K562 (cell line): ENCODE measurements around the gene HLA-F. TPM values are rescaled to one million over a fixed set of nuclear protein-coding genes. Genes with fewer than 3 reads are reported as not detected.

Experiments
- ATAC-seq: fragments of 200-7000 bp; cut with Tn5 transposase; 3 replicates; pipeline ENCODE4 v1.9.1; 2020; ENCODE audit warnings: moderate library complexity
- BruUV-seq: library from RNA; stranded (reverse); fragments of 400-500 nt; replicated peaks from 2 replicates; lab custom pipeline; 2021; lab: Mats Ljungman, UMichigan
- CTCF ChIA-PET: fragments of 300-600 bp; formaldehyde crosslinking; extraction: SDS; loops from one replicate; lab custom pipeline; 2021; ENCODE audit warnings: low intra/inter-chr PET ratio; lab: Yijun Ruan, JAX
- POLR2A ChIA-PET: fragments of 300-600, 350-650 bp; sonication (Branson Sonifier 250); formaldehyde crosslinking; extraction: SDS; loops from one replicate; lab custom pipeline; 2021; ENCODE audit warnings: antibody characterized with exemption, inconsistent platforms; lab: Yijun Ruan, JAX
- DNase-seq, 4 experiments: peaks; one replicate each; pipeline versions ENCODE4 v3.0.0 to v3.0.0-alpha.2; 2011 to 2018; ENCODE audit warnings: low spot score in 3 of 4, mixed read lengths in 3 of 4; ENCODE audit errors: extremely low read depth in 1 of 4
- FAIRE-seq: peaks from 2 replicates; lab custom pipeline; 2011; peaks lifted over from hg19 to GRCh38; lab: Jason Lieb, UNC
- H2AFZ ChIP-seq: 2 replicates; pipeline ENCODE4 v1.6.0; 2011; ENCODE audit warnings: low read depth, low read length, control low read depth, inconsistent platforms
- H3K27ac ChIP-seq: fragments of 200-600 bp; 3 replicates; pipeline ENCODE4 v1.8.0; 2011; ENCODE audit warnings: low read depth, mild to moderate bottlenecking, control low read depth, inconsistent platforms, low read length, moderate library complexity, mixed read lengths; ENCODE audit errors: extremely low read depth
- H3K27me3 ChIP-seq, 2 experiments: fragments of 300-600 bp in 1 of 2; 2 replicates in 1 of 2; 3 replicates in 1 of 2; pipeline versions ENCODE4 v1.6.0 to v1.8.0; 2011; ENCODE audit warnings: inconsistent platforms in 2 of 2, low read length in 2 of 2, mild to moderate bottlenecking in 1 of 2, mixed read lengths in 1 of 2, moderate library complexity in 1 of 2; ENCODE audit not compliant: control insufficient read depth in 2 of 2, insufficient read depth in 2 of 2
- H3K36me3 ChIP-seq: fragments of 300-600 bp; 3 replicates; pipeline ENCODE4 v1.8.0; 2011; ENCODE audit warnings: mild to moderate bottlenecking, low read length, inconsistent platforms; ENCODE audit not compliant: control insufficient read depth, insufficient read depth
- H3K4me1 ChIP-seq, 2 experiments: fragments of 200-600 bp in 1 of 2; replicated peaks in 1 of 2; 2 replicates in 1 of 2; 3 replicates in 1 of 2; pipeline versions ENCODE4 v1.5.1 to v1.8.0; 2011; ENCODE audit warnings: inconsistent platforms in 2 of 2, low read length in 2 of 2, mild to moderate bottlenecking in 1 of 2, mixed read lengths in 1 of 2, moderate library complexity in 1 of 2; ENCODE audit not compliant: control insufficient read depth in 2 of 2, insufficient read depth in 2 of 2
- H3K4me2 ChIP-seq: 2 replicates; pipeline ENCODE4 v1.6.1; 2011; ENCODE audit warnings: low read length, control low read depth, inconsistent platforms, mixed read lengths; ENCODE audit not compliant: insufficient read depth
- H3K4me3 ChIP-seq: fragments of 200-600 bp; sonication (generic), shearing (Covaris generic); 2 replicates; pipeline ENCODE4 v1.5.1; 2016; ENCODE audit warnings: control low read depth, inconsistent platforms
- H3K79me2 ChIP-seq: fragments of 200-600 bp; 3 replicates; pipeline ENCODE4 v1.8.0; 2011; ENCODE audit warnings: low read length, inconsistent platforms; ENCODE audit not compliant: control insufficient read depth, insufficient read depth
- H3K9ac ChIP-seq, 2 experiments: 2 replicates each; pipeline versions ENCODE4 v1.6.0 to v1.6.1; 2011; ENCODE audit warnings: low read depth in 2 of 2, low read length in 2 of 2, control low read depth in 1 of 2, inconsistent platforms in 1 of 2, mild to moderate bottlenecking in 1 of 2, mixed read lengths in 1 of 2; ENCODE audit not compliant: insufficient read depth in 1 of 2
- H3K9me1 ChIP-seq: one replicate; pipeline ENCODE4 v1.6.0; 2011; ENCODE audit warnings: inconsistent platforms, mild to moderate bottlenecking, low read length, moderate library complexity; ENCODE audit not compliant: control insufficient read depth, insufficient read depth
- H3K9me3 ChIP-seq: replicated peaks from 2 replicates; pipeline ENCODE4 v1.5.1; 2011; ENCODE audit warnings: low read depth, low read length, inconsistent platforms; ENCODE audit not compliant: control insufficient read depth, insufficient read depth
- H4K20me1 ChIP-seq: replicated peaks from 2 replicates; pipeline ENCODE4 v1.6.1; 2011; ENCODE audit warnings: low read length, inconsistent platforms, mixed read lengths; ENCODE audit not compliant: control insufficient read depth, insufficient read depth
- ARID2 ChIP-seq: fragments of 450-650 bp; IDR thresholded peaks from 2 replicates; pipeline ENCODE4 v1.6.1; 2017; ENCODE audit warnings: antibody characterized with exemption, mild to moderate bottlenecking
- C11orf30 ChIP-seq: fragments of 450-650 bp; IDR thresholded peaks from 2 replicates; pipeline ENCODE4 v1.6.1; 2016; ENCODE audit warnings: low read depth, mild to moderate bottlenecking
- EZH2 ChIP-seq: IDR thresholded peaks from 2 replicates; pipeline ENCODE4 v1.6.1; 2012; ENCODE audit warnings: low read depth, mild to moderate bottlenecking, inconsistent platforms, low read length, borderline replicate concordance
- HDAC1 ChIP-seq, 2 experiments: fragments of 450-650 bp; IDR thresholded peaks; 2 replicates each; pipeline ENCODE4 v1.6.1; 2016 to 2017; ENCODE audit warnings: inconsistent platforms in 1 of 2, mild to moderate bottlenecking in 1 of 2, moderate library complexity in 1 of 2
- JUNB ChIP-seq: fragments of 450-650 bp; formaldehyde crosslinking; conservative IDR thresholded peaks from 2 replicates; pipeline ENCODE4 v1.4.0; 2020; ENCODE audit warnings: mild to moderate bottlenecking
- RHOXF2B ChIP-seq: fragments of 250-450 bp; sonication (Bioruptor Pico); conservative IDR thresholded peaks from 2 replicates; pipeline ENCODE4 v1.5.1; 2021
- SIN3A ChIP-seq, 2 experiments: fragments of 150-350 bp in 1 of 2; IDR thresholded peaks; 2 replicates each; pipeline ENCODE4 v1.6.1; 2011 to 2016; ENCODE audit warnings: borderline replicate concordance in 2 of 2, low read depth in 2 of 2, low read length in 2 of 2, mild to moderate bottlenecking in 2 of 2, moderate library complexity in 2 of 2; ENCODE audit not compliant: control insufficient read depth in 1 of 2
- SMAD1 ChIP-seq: fragments of 150-350 bp; IDR thresholded peaks from 2 replicates; pipeline ENCODE4 v1.6.1; 2014; ENCODE audit warnings: low read length, low read depth; ENCODE audit not compliant: partially characterized antibody
- ZFX ChIP-seq: sonication (generic); formaldehyde crosslinking; IDR thresholded peaks from 2 replicates; pipeline ENCODE4 v1.8.0; 2022; ENCODE audit warnings: mild to moderate bottlenecking, missing genetic modification reagents, moderate library complexity
- ZNF76 ChIP-seq: fragments of 250-450 bp; sonication (Bioruptor Pico); IDR thresholded peaks from 2 replicates; pipeline ENCODE4 v1.4.0; 2020; ENCODE audit warnings: mild to moderate bottlenecking, moderate library complexity, borderline replicate concordance
- WGBS: fragments of 100-300 bp; shearing (Covaris generic); methylation state at CpG from one replicate; pipeline ENCODE4 v1.1.6; 2016; ENCODE audit warnings: low coverage, mixed read lengths; ENCODE audit not compliant: insufficient coverage; ENCODE audit errors: missing lambda C conversion rate; 5-methylcytosine and 5-hydroxymethylcytosine counted together
- in situ Hi-C: fragments of 300-500 bp; cut with MboI; formaldehyde crosslinking; loops from 4 replicates; pipeline ENCODE4 v1.15.0; 2018; ENCODE audit warnings: inconsistent platforms, mixed read lengths
- intact Hi-C: fragments of 100-400 bp; cut with micrococcal nuclease; formaldehyde crosslinking; loops from 2 replicates; pipeline ENCODE4 v1.14.2; 2022
- polyA plus RNA-seq, 8 experiments: library from polyadenylated mRNA; depleted of rRNA in 4 of 8; stranded (reverse) in 5 of 8; unstranded in 3 of 8; fragments of >200 nt; fragmentation: Nextera tagmentation in 2 of 8; fragmentation: Illumina TruSeq in 1 of 8; extraction: Ambion mirVana in 2 of 8; extraction: Trizol in 1 of 8; gene quantifications; 2 replicates each; pipeline versions ENCODE4 v1.2.1 to v1.2.3, GENCODE V29; 2011 to 2014; ENCODE audit warnings: inconsistent platforms in 1 of 8, missing spikeins in 1 of 8
- total RNA-seq, 7 experiments: library from RNA; depleted of rRNA in 6 of 7; stranded (reverse); fragments of >200 nt in 6 of 7; fragmentation: Illumina TruSeq in 2 of 7; extraction: Trizol in 2 of 7; gene quantifications; 2 replicates each; pipeline versions ENCODE4 v1.2.1 to v1.2.3, GENCODE V29; 2011 to 2021; ENCODE audit warnings: low replicate concordance in 1 of 7
- TF ChIP-seq, protein P1 (sequence below), 3 experiments: fragments of 200-800 bp in 1 of 3; sonication (Bioruptor generic) in 1 of 3; sonication (generic) in 1 of 3; formaldehyde crosslinking in 1 of 3; IDR thresholded peaks; 2 replicates each; pipeline versions ENCODE4 v1.6.1 to v1.8.0; 2016 to 2022; ENCODE audit warnings: mild to moderate bottlenecking in 2 of 3, missing compliant biosample characterization in 2 of 3, missing genetic modification characterization in 2 of 3, missing genetic modification reagents in 1 of 3
- TF ChIP-seq, protein P2 (sequence below): sonication (generic); IDR thresholded peaks from 2 replicates; pipeline ENCODE4 v1.6.1; 2016
- TF ChIP-seq, protein P3 (sequence below): fragments of 250-450 bp; sonication (Bioruptor Pico); IDR thresholded peaks from 2 replicates; pipeline ENCODE4 v1.4.0; 2020; ENCODE audit warnings: mild to moderate bottlenecking, moderate library complexity

HLA-F gene
- total and polyA plus RNA-seq, 9 of the 15 experiments (the other 6 are each of a cell fraction or from before 2014, with no cell fraction given) = 0.40 to 0.76 (median 0.46) TPM; not detected in 6

DNA sequence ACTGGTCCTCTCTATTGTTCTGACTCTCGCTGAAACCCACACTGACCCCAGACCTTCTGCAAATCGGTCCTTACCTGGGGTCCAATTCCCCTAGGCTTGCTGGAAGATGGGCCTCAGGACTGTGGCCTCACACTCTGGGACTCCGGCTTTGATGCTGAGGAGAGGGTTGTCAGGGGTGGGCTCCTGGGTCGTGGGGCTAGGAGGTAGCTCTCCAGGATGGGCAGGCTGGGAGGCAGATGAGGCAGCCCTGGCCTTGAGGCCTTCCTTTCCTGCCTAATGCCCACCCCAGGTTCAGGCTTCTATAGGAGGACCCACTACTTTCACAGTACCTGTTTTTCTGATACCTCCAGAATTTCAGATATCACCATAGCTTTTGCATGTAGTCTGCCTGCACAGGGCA lies 21.4 kb downstream of the HLA-F start (continued):
- TF ChIP-seq HDAC1 (IDR thresholded peaks at IDR 0.05) (no peak), ZFX (CRISPR knock-in tag) (no peak)
- TF ChIP-seq, protein P1, sequence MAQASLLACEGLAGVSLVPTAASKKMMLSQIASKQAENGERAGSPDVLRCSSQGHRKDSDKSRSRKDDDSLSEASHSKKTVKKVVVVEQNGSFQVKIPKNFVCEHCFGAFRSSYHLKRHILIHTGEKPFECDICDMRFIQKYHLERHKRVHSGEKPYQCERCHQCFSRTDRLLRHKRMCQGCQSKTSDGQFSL (CRISPR knock-in tag; IDR thresholded peaks at IDR 0.05) = no peak
- TF ChIP-seq, protein P1 (tag; IDR thresholded peaks at IDR 0.05) = no peak

DNA sequence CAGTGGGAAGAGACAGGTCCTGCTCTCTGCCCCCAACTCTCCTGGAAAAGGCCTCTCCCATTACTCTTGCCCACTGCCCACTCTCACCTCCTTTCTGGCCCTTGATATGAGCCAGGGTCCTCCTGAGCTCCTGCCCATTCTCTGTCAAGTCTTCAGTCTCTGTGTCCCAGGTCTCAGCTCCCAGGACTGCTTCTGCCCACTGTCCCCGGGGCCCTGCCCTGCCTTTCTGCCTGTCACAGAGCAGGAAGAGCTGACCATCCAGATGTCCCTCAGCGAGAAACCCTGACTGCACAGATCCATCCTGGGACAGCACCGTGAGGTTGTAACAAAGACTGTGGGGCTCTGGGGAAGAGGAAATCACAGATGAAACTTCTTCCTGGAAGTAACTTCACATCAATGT lies 22.2 kb downstream of the HLA-F start:
- H3K27ac ChIP-seq = no peak overlapping the region
- no peaks in the 10 kb centered on the region for H3K27me3 ChIP-seq
- no peak overlapping the region for H3K9ac ChIP-seq
- H3K4me3 ChIP-seq = no peak overlapping the region
- FAIRE-seq (no peak), ATAC-seq (no peak), DNase-seq (no peak)
- no peaks in the 10 kb centered on the region for H3K9me1 ChIP-seq
- intact Hi-C loops = no loop called here
- in situ Hi-C loops = loop anchor here (25.0 kb wide), 1 partner anchor 92 kb away; the partner anchor contains the start of gene HLA-G
- no peak overlapping the region for H2AFZ ChIP-seq
- ChIA-PET CTCF (no interaction called here), POLR2A (no interaction called here)
- H3K4me1 ChIP-seq = peaks cover 13 to 21% of the 10 kb centered on the region in 2 experiments; a peak in 4 of 5 replicates
- no peak for TF ChIP-seq RHOXF2B (CRISPR knock-in tag)
- no peak for TF ChIP-seq EZH2
- no peak for TF ChIP-seq ARID2
- TF ChIP-seq, protein P2, sequence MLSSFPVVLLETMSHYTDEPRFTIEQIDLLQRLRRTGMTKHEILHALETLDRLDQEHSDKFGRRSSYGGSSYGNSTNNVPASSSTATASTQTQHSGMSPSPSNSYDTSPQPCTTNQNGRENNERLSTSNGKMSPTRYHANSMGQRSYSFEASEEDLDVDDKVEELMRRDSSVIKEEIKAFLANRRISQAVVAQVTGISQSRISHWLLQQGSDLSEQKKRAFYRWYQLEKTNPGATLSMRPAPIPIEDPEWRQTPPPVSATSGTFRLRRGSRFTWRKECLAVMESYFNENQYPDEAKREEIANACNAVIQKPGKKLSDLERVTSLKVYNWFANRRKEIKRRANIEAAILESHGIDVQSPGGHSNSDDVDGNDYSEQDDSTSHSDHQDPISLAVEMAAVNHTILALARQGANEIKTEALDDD = no peak
- no peak for TF ChIP-seq C11orf30
- TF ChIP-seq, protein P3, sequence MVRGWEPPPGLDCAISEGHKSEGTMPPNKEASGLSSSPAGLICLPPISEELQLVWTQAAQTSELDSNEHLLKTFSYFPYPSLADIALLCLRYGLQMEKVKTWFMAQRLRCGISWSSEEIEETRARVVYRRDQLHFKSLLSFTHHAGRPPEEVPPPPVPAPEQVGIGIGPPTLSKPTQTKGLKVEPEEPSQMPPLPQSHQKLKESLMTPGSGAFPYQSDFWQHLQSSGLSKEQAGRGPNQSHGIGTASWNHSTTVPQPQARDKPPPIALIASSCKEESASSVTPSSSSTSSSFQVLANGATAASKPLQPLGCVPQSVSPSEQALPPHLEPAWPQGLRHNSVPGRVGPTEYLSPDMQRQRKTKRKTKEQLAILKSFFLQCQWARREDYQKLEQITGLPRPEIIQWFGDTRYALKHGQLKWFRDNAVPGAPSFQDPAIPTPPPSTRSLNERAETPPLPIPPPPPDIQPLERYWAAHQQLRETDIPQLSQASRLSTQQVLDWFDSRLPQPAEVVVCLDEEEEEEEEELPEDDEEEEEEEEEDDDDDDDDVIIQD = no peak
- TF ChIP-seq SIN3A (IDR thresholded peaks at IDR 0.05; ENCODE audit: borderline replicate concordance in 2 of 2, control insufficient read depth in 1 of 2, low read depth in 2 of 2, low read length in 2 of 2) = no peak
- TF ChIP-seq JUNB (CRISPR knock-in tag) = no peak
- no peak for TF ChIP-seq ZNF76
- TF ChIP-seq SMAD1 = no peak
- no peaks in the 10 kb centered on the region for H3K36me3 ChIP-seq
- H3K79me2 ChIP-seq = no peaks in the 10 kb centered on the region
- H3K9me3 ChIP-seq = no peaks in the 10 kb centered on the region
- H3K4me2 ChIP-seq = no peak overlapping the region
- peaks cover 6% of the 10 kb centered on the region for H4K20me1 ChIP-seq
- WGBS = 7% methylated on average over 3 of the region's 3 CpGs
- no TSS peak for BruUV-seq
